Activated naive CD8-positive, alpha-beta T cell treated with anti-CD3 and anti-CD28 coated beads, Interleukin-2, amount 50 U/mL, for 24 hours (primary cell): ENCODE results near the gene LMAN2L.
A peak's percentile ranks its signal among the peaks of the same experiment; 100 is the strongest.

Experiments used
- ATAC-seq: fragments of 150-1000 bp; cut with Tn5 transposase; one replicate; pipeline ENCODE4 v1.10.0; 2021
- DNase-seq: peaks from one replicate; pipeline ENCODE4 v3.0.0; 2021
- H3K27ac Mint-ChIP-seq: one replicate; pipeline ENCODE4 v1.8.0; 2021; ENCODE audit warnings: mild to moderate bottlenecking, mixed read lengths
- H3K27me3 Mint-ChIP-seq: one replicate; pipeline ENCODE4 v1.8.0; 2021; ENCODE audit warnings: mixed read lengths
- H3K36me3 Mint-ChIP-seq: one replicate; pipeline ENCODE4 v1.8.0; 2021; ENCODE audit warnings: low read depth, mixed read lengths
- H3K4me1 Mint-ChIP-seq: one replicate; pipeline ENCODE4 v1.8.0; 2021; ENCODE audit warnings: mixed read lengths
- H3K4me3 Mint-ChIP-seq: one replicate; pipeline ENCODE4 v1.8.0; 2021; ENCODE audit warnings: mild to moderate bottlenecking, moderate library complexity, mixed read lengths
- H3K9me3 Mint-ChIP-seq: one replicate; pipeline ENCODE4 v1.8.0; 2021; ENCODE audit warnings: mixed read lengths

Gene LMAN2L

GRCh38 chr2:96751800-96752199 lies 11.9 kb upstream of the LMAN2L start:
- ATAC-seq, result no peak
- no peaks in the 10 kb centered on the region for H3K36me3 Mint-ChIP-seq
- no peak for DNase-seq
- no peaks in the 10 kb centered on the region for H3K4me1 Mint-ChIP-seq
- no peaks in the 10 kb centered on the region for H3K27me3 Mint-ChIP-seq
- H3K27ac Mint-ChIP-seq, result no peak overlapping the region
- no peak overlapping the region for H3K4me3 Mint-ChIP-seq
- H3K9me3 Mint-ChIP-seq, result no peaks in the 10 kb centered on the region

GRCh38 chr2:96747061-96747617 lies 7.3 kb upstream of the LMAN2L start:
- Mint-ChIP-seq H3K4me1 (no peaks in the 10 kb centered on the region), H3K4me3 (no peak overlapping the region), H3K9me3 (no peaks in the 10 kb centered on the region), H3K27ac (no peak overlapping the region), H3K36me3 (no peaks in the 10 kb centered on the region), H3K27me3 (no peaks in the 10 kb centered on the region)
- DNase-seq (no peak), ATAC-seq (no peak)

GRCh38 chr2:96739076-96739632 lies 710 bp downstream of the LMAN2L start:
- no peak for DNase-seq
- peaks cover 5% of the 10 kb centered on the region for H3K36me3 Mint-ChIP-seq

GRCh38 chr2:96737831-96738230 lies 2.0 kb downstream of the LMAN2L start:
- ATAC-seq, result no peak

More at GRCh38 chr2:96739076-96739632, 710 bp downstream of the LMAN2L start:
- Mint-ChIP-seq H3K4me3 (peak overlapping the region; percentile 97), H3K9me3 (no peaks in the 10 kb centered on the region), H3K27me3 (no peaks in the 10 kb centered on the region), H3K27ac (peak overlapping the region; percentile 88), H3K4me1 (peaks cover 28% of the 10 kb centered on the region)
- ATAC-seq, result no peak

GRCh38 chr2:96737251-96737650 lies 2.6 kb downstream of the LMAN2L start:
- H3K4me3 Mint-ChIP-seq, result no peak overlapping the region
- DNase-seq, result no peak
- H3K27ac Mint-ChIP-seq, result no peak overlapping the region
- peaks cover 28% of the 10 kb centered on the region for H3K4me1 Mint-ChIP-seq
- peaks cover 17% of the 10 kb centered on the region for H3K36me3 Mint-ChIP-seq
- ATAC-seq, result no peak
- no peaks in the 10 kb centered on the region for H3K9me3 Mint-ChIP-seq
- no peaks in the 10 kb centered on the region for H3K27me3 Mint-ChIP-seq

More at GRCh38 chr2:96737831-96738230, 2.0 kb downstream of the LMAN2L start:
- H3K4me3 Mint-ChIP-seq, result peak overlapping the region; percentile 5
- peaks cover 16% of the 10 kb centered on the region for H3K36me3 Mint-ChIP-seq
- H3K27me3 Mint-ChIP-seq, result no peaks in the 10 kb centered on the region
- no peak for DNase-seq
- peaks cover 28% of the 10 kb centered on the region for H3K4me1 Mint-ChIP-seq
- peak overlapping the region; percentile 32 for H3K27ac Mint-ChIP-seq
- no peaks in the 10 kb centered on the region for H3K9me3 Mint-ChIP-seq

- H3K4me1 Mint-ChIP-seq, result peaks cover 19% of the 10 kb centered on the region
- H3K9me3 Mint-ChIP-seq, result no peaks in the 10 kb centered on the region
- ATAC-seq, result no peak
Observed at GRCh38 chr2:96734880-96735583, 4.8 kb downstream of the LMAN2L start.

GRCh38 chr2:96733931-96734330 lies 5.9 kb downstream of the LMAN2L start:
- Mint-ChIP-seq H3K36me3 (peaks cover 25% of the 10 kb centered on the region), H3K27me3 (no peaks in the 10 kb centered on the region), H3K4me1 (peaks cover 10% of the 10 kb centered on the region), H3K9me3 (no peaks in the 10 kb centered on the region), H3K4me3 (no peak overlapping the region), H3K27ac (no peak overlapping the region)
- ATAC-seq, result no peak
- no peak for DNase-seq

More at GRCh38 chr2:96734880-96735583, 4.8 kb downstream of the LMAN2L start:
- H3K36me3 Mint-ChIP-seq, result peaks cover 25% of the 10 kb centered on the region
- no peaks in the 10 kb centered on the region for H3K27me3 Mint-ChIP-seq
- no peak for DNase-seq
- H3K4me3 Mint-ChIP-seq, result no peak overlapping the region
- no peak overlapping the region for H3K27ac Mint-ChIP-seq

- Mint-ChIP-seq H3K9me3 (no peaks in the 10 kb centered on the region), H3K4me3 (no peak overlapping the region), H3K27ac (no peak overlapping the region), H3K27me3 (no peaks in the 10 kb centered on the region), H3K4me1 (no peaks in the 10 kb centered on the region), H3K36me3 (peaks cover 38% of the 10 kb centered on the region)
- no peak for DNase-seq
- no peak for ATAC-seq
Observed at GRCh38 chr2:96730212-96730611, 9.7 kb downstream of the LMAN2L start.

GRCh38 chr2:96729748-96730147 lies 10.1 kb downstream of the LMAN2L start:
- Mint-ChIP-seq H3K27ac (no peak overlapping the region), H3K27me3 (no peaks in the 10 kb centered on the region), H3K9me3 (no peaks in the 10 kb centered on the region), H3K36me3 (peaks cover 37% of the 10 kb centered on the region), H3K4me1 (no peaks in the 10 kb centered on the region), H3K4me3 (no peak overlapping the region)
- DNase-seq (no peak), ATAC-seq (no peak)

- Mint-ChIP-seq H3K27ac (no peak overlapping the region), H3K27me3 (no peaks in the 10 kb centered on the region), H3K4me3 (no peak overlapping the region), H3K4me1 (no peaks in the 10 kb centered on the region), H3K9me3 (no peaks in the 10 kb centered on the region), H3K36me3 (peaks cover 25% of the 10 kb centered on the region)
- no peak for DNase-seq
- no peak for ATAC-seq
Observed at GRCh38 chr2:96727431-96727830, 12.4 kb downstream of the LMAN2L start.

GRCh38 chr2:96726131-96726530 lies 13.7 kb downstream of the LMAN2L start:
- H3K9me3 Mint-ChIP-seq, result no peaks in the 10 kb centered on the region
- peaks cover 24% of the 10 kb centered on the region for H3K36me3 Mint-ChIP-seq
- no peak overlapping the region for H3K4me3 Mint-ChIP-seq
- no peaks in the 10 kb centered on the region for H3K27me3 Mint-ChIP-seq
- ATAC-seq (no peak), DNase-seq (no peak)
- H3K27ac Mint-ChIP-seq, result no peak overlapping the region
- H3K4me1 Mint-ChIP-seq, result no peaks in the 10 kb centered on the region

GRCh38 chr2:96716388-96716787 lies 23.5 kb downstream of the LMAN2L start:
- Mint-ChIP-seq H3K4me3 (no peak overlapping the region), H3K27me3 (no peaks in the 10 kb centered on the region), H3K27ac (no peak overlapping the region), H3K9me3 (no peaks in the 10 kb centered on the region), H3K4me1 (no peaks in the 10 kb centered on the region), H3K36me3 (peaks cover 8% of the 10 kb centered on the region)
- ATAC-seq (no peak), DNase-seq (no peak)

GRCh38 chr2:96715658-96716057 lies 24.2 kb downstream of the LMAN2L start:
- H3K4me3 Mint-ChIP-seq, result no peak overlapping the region
- ATAC-seq (no peak), DNase-seq (no peak)
- H3K9me3 Mint-ChIP-seq, result no peaks in the 10 kb centered on the region
- H3K27me3 Mint-ChIP-seq, result no peaks in the 10 kb centered on the region
- no peaks in the 10 kb centered on the region for H3K4me1 Mint-ChIP-seq
- no peak overlapping the region for H3K27ac Mint-ChIP-seq
- peaks cover 6% of the 10 kb centered on the region for H3K36me3 Mint-ChIP-seq

- Mint-ChIP-seq H3K27me3 (no peaks in the 10 kb centered on the region), H3K4me1 (no peaks in the 10 kb centered on the region), H3K9me3 (no peaks in the 10 kb centered on the region), H3K27ac (no peak overlapping the region), H3K4me3 (no peak overlapping the region), H3K36me3 (peaks cover 25% of the 10 kb centered on the region)
- ATAC-seq (peak; percentile 20), DNase-seq (no peak)
Observed at GRCh38 chr2:96710985-96711384, 28.9 kb downstream of the LMAN2L start.

GRCh38 chr2:96703021-96703751 lies 36.7 kb downstream of the LMAN2L start:
- H3K27me3 Mint-ChIP-seq, result no peaks in the 10 kb centered on the region
- no peak overlapping the region for H3K27ac Mint-ChIP-seq
- no peak for ATAC-seq
- H3K4me3 Mint-ChIP-seq, result no peak overlapping the region
- peaks cover 14% of the 10 kb centered on the region for H3K36me3 Mint-ChIP-seq
- H3K9me3 Mint-ChIP-seq, result no peaks in the 10 kb centered on the region
- H3K4me1 Mint-ChIP-seq, result no peaks in the 10 kb centered on the region
- no peak for DNase-seq
